NT2/D1 (cell line): ENCODE measurements around the gene DLL1.

ENCODE experiments used
- SUZ12 ChIP-seq: IDR thresholded peaks from 2 replicates; pipeline ENCODE4 v1.6.1; 2011; ENCODE audit not compliant: insufficient read length, insufficient read depth; ENCODE audit errors: extremely low read depth
- YY1 ChIP-seq: IDR thresholded peaks from 2 replicates; pipeline ENCODE4 v1.6.1; 2011; ENCODE audit not compliant: insufficient read length, insufficient read depth

- TF ChIP-seq SUZ12 (no peak), YY1 (no peak)
Measured at GRCh38 chr6:170234419-170234818, 56.5 kb downstream of the DLL1 start.
